ENCODE results near the gene PRMT2. TPM values are rescaled to one million over a fixed set of nuclear protein-coding genes. Genes with fewer than 3 reads are reported as not detected.

Gene PRMT2
- polyA plus RNA-seq, 2 of the 4 experiments (the other 2 are of a cell fraction) = 69.2 to 75.1 TPM

DNA sequence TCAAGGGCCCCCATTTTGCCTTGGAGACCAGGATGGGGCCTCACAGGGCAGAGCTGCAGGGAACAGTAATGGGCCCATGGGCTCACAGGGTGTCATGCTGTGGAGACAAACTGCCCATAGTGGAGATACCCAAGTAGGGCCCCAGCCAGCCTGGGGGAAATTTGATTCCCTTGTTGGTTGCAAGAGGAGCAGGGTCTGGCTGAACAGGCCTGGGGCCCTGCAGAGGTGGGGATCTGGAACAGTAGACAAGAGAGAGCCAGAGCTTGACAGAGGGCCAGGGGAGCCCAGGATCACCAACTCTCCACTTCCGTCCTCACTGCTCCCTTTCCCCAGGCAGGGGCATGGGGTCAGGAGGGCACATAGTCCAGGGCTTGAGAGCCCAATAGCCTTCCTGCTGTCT, 39.3 kb upstream of the PRMT2 start:
- POLR2A ChIA-PET = no interaction called here
- Histone ChIP-seq H3K4me3 (no peak overlapping the region), H3K4me2 (no peak overlapping the region), H3K4me1 (no peaks in the 10 kb centered on the region), H3K27ac (no peak overlapping the region), H3K9me3 (peaks cover 2% of the 10 kb centered on the region; the same call in 1 of the 3 replicates)
- DNase-seq (ENCODE audit: low read depth in 1 of 2, low spot score in 1 of 2) (no peak), ATAC-seq (no peak), FAIRE-seq (no peak)
- WGBS (ENCODE audit: missing lambda C conversion rate) = no CpG with 5 or more reads among the region's 1 CpG
- no peak for TF ChIP-seq MAZ (IDR thresholded peaks at IDR 0.05; ENCODE audit: borderline replicate concordance, low read depth, low read length)
- TF ChIP-seq RNF2 (IDR thresholded peaks at IDR 0.05; ENCODE audit: borderline replicate concordance, low read depth) = no peak
- TF ChIP-seq, protein P1, sequence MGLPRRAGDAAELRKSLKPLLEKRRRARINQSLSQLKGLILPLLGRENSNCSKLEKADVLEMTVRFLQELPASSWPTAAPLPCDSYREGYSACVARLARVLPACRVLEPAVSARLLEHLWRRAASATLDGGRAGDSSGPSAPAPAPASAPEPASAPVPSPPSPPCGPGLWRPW (IDR thresholded peaks at IDR 0.05) = no peak
- no peak for TF ChIP-seq EP300 (IDR thresholded peaks at IDR 0.05)
- TF ChIP-seq, protein P2, sequence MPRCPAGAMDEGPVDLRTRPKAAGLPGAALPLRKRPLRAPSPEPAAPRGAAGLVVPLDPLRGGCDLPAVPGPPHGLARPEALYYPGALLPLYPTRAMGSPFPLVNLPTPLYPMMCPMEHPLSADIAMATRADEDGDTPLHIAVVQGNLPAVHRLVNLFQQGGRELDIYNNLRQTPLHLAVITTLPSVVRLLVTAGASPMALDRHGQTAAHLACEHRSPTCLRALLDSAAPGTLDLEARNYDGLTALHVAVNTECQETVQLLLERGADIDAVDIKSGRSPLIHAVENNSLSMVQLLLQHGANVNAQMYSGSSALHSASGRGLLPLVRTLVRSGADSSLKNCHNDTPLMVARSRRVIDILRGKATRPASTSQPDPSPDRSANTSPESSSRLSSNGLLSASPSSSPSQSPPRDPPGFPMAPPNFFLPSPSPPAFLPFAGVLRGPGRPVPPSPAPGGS (IDR thresholded peaks at IDR 0.05) = no peak
- CTCF ChIA-PET = no interaction called here

DNA sequence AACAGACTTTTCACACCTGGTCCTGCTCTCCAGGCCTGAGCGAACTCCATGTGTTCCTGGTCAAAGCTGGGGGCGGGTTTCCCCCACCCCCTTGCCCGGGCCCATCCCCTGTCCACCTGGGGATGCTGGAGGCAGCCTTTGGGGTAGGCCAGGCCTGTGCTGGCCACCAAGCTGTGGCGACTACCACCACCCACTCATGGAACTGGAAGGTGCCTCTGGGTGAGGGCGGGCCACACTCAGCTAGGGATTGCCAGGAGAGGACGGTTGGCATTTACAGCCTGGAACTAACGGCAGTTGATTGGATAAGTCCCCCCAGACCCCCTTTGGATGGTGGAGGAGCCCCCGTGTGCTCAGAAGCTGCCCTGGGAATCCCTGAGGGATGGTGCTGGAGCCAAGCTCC, 38.4 kb upstream of the PRMT2 start:
- ATAC-seq = no peak
- no peaks in the 10 kb centered on the region; the same call in 2 of the 3 replicates for H3K9me3 ChIP-seq
- WGBS (ENCODE audit: missing lambda C conversion rate) = 50% methylated on average over 2 of the region's 8 CpGs

DNA sequence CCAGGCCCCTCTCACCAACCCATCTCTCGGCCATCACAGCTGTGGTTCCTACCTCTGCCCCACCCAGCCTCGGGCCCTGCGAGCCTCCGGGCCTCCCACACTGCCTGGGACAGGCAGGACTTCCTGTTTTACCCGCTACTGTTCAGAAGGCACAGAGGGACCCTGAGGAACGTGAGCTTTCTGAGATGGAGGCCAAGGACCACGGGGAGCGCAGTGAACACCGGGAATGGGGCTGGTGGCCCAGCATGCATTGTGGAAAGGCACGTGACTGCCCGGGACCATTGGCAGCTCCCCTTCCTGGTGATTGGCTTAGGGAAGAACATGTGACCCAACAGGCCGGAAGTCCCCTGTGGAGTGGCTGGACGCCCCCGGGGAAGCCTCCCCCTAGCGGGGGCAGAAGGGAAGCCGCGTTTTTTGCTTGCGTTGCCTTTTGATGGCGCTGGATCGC, 37.6 kb upstream of the PRMT2 start:
- no peak for DNase-seq (ENCODE audit: low read depth in 1 of 2, low spot score in 1 of 2)
- Histone ChIP-seq H3K4me2 (no peak overlapping the region), H3K9me3 (no peaks in the 10 kb centered on the region), H3K4me3 (no peak overlapping the region), H3K27ac (no peak overlapping the region), H3K4me1 (no peaks in the 10 kb centered on the region)
- ChIA-PET POLR2A (no interaction called here), CTCF (interaction anchor here (0.6 kb wide), 1 partner anchor 13 kb away, joined by 3 read pairs; no protein-coding TSS in a partner anchor)
- TF ChIP-seq, protein P3, sequence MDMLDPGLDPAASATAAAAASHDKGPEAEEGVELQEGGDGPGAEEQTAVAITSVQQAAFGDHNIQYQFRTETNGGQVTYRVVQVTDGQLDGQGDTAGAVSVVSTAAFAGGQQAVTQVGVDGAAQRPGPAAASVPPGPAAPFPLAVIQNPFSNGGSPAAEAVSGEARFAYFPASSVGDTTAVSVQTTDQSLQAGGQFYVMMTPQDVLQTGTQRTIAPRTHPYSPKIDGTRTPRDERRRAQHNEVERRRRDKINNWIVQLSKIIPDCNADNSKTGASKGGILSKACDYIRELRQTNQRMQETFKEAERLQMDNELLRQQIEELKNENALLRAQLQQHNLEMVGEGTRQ (IDR thresholded peaks at IDR 0.05) = 0 out of 2 replicates have a peak, but pooled peaks have one; percentile 28
- no peak for TF ChIP-seq SREBF2 (IDR thresholded peaks at IDR 0.05)
- WGBS (ENCODE audit: missing lambda C conversion rate) = 91% methylated on average over 18 of the region's 20 CpGs
- no peak for FAIRE-seq
- ATAC-seq = no peak

More for the DNA sequence above, 38.4 kb upstream of the PRMT2 start:
- FAIRE-seq = no peak
- POLR2A ChIA-PET = no interaction called here
- H3K4me1 ChIP-seq = no peaks in the 10 kb centered on the region
- H3K27ac ChIP-seq = no peak overlapping the region
- no peak overlapping the region for H3K4me3 ChIP-seq
- CTCF ChIA-PET = interaction anchor here (0.9 kb wide), 1 partner anchor 39 kb away, joined by 3 read pairs; the partner anchor contains the start of gene PRMT2
- no peak for DNase-seq (ENCODE audit: low read depth in 1 of 2, low spot score in 1 of 2)
- TF ChIP-seq JUNB (IDR thresholded peaks at IDR 0.05) = no peak
- no peak for TF ChIP-seq MYC (IDR thresholded peaks at IDR 0.05; ENCODE audit: borderline replicate concordance, low read length)
- TF ChIP-seq KDM5A (IDR thresholded peaks at IDR 0.05) = no peak
- no peak for TF ChIP-seq SMC3 (IDR thresholded peaks at IDR 0.05)
- no peak for TF ChIP-seq RAD21 (conservative IDR thresholded peaks at IDR 0.05 in 1 of 2, IDR thresholded peaks at IDR 0.05 in 1 of 2)
- TF ChIP-seq HOXA7 (CRISPR knock-in tag; IDR thresholded peaks at IDR 0.05) = no peak
- TF ChIP-seq EHF (CRISPR knock-in tag; IDR thresholded peaks at IDR 0.05) = no peak
- TF ChIP-seq, protein P3 (IDR thresholded peaks at IDR 0.05) = no peak
- TF ChIP-seq MAZ (IDR thresholded peaks at IDR 0.05; ENCODE audit: borderline replicate concordance, low read depth, low read length) = no peak
- no peak for TF ChIP-seq HOXB13 (CRISPR knock-in tag; IDR thresholded peaks at IDR 0.05; ENCODE audit: low read depth)
- no peak for TF ChIP-seq RFX5 (IDR thresholded peaks at IDR 0.05)
- TF ChIP-seq HOXB5 (CRISPR knock-in tag; IDR thresholded peaks at IDR 0.05) = no peak
- TF ChIP-seq, protein P4, sequence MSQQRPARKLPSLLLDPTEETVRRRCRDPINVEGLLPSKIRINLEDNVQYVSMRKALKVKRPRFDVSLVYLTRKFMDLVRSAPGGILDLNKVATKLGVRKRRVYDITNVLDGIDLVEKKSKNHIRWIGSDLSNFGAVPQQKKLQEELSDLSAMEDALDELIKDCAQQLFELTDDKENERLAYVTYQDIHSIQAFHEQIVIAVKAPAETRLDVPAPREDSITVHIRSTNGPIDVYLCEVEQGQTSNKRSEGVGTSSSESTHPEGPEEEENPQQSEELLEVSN (IDR thresholded peaks at IDR 0.05; ENCODE audit: borderline replicate concordance, low read depth) = no peak
- H3K4me2 ChIP-seq = no peak overlapping the region

Data from A549 (cell line).